Measurements from ENCODE around the gene SPDYE5.
A peak's percentile ranks its signal among the peaks of the same experiment; 100 is the strongest.

Gene SPDYE5

DNA sequence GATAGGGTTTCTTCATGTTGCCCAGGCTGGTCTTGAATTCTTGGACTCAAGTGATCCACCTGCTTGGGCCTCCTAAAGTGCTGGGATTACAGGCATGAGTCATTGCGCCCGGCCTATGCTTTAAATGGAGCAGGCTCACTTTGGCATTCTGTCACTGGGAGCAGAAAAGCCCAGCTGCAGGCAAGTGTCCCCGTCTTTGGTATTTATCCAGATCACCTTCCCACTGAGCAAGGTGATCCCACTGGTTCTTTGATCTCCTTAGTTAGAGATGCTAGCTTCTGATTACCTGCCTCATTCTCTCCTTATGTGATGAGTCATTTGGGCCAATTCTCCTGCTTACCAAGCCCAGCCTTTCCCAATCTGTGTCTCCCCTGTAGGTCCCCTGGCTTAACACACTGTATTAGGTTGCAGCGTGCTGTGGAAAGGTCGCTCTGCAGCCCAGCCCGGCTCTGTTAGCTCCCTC lies 39.3 kb downstream of the SPDYE5 start:
- peak; percentile 40 for DNase-seq
- no peak overlapping the region for H2BK5ac ChIP-seq (ENCODE audit: low read depth, low read length, poor library complexity, severe bottlenecking)

GRCh38 chr7:75532639-75533038 lies 40.5 kb downstream of the SPDYE5 start:
- Histone ChIP-seq H2BK15ac (ENCODE audit: low read depth, poor library complexity, severe bottlenecking) (no peak overlapping the region), H2AK5ac (ENCODE audit: low read length, severe bottlenecking) (no peak overlapping the region), H3K23ac (ENCODE audit: low read length in 2 of 2) (no peak overlapping the region), H3K9me3 (ENCODE audit: control insufficient read depth, low read length) (no peaks in the 10 kb centered on the region), H3K18ac (ENCODE audit: low read depth in 1 of 2, low read length in 2 of 2) (no peak overlapping the region), H3K79me1 (replicated peaks; ENCODE audit: low read length, poor library complexity, severe bottlenecking) (no peaks in the 10 kb centered on the region), H3K27me3 (ENCODE audit: control insufficient read depth in 1 of 2, insufficient read depth in 1 of 2, low read length in 2 of 2) (no peaks in the 10 kb centered on the region), H3K4me2 (ENCODE audit: low read length, poor library complexity, severe bottlenecking) (no peak overlapping the region), H3K4ac (ENCODE audit: low read depth in 1 of 2, low read length in 2 of 2) (no peak overlapping the region), H4K8ac (ENCODE audit: low read length) (no peak overlapping the region), H3K4me1 (ENCODE audit: control insufficient read depth, insufficient read depth, low read depth, low read length) (peaks cover 10% of the 10 kb centered on the region), H2AFZ (ENCODE audit: low read depth, low read length) (no peak overlapping the region), H3K14ac (ENCODE audit: low read length in 2 of 2) (no peak overlapping the region), H3K36me3 (ENCODE audit: control insufficient read depth in 1 of 2, insufficient read depth in 2 of 2, low read depth in 1 of 2, low read length in 2 of 2) (peaks cover 12 to 21% of the 10 kb centered on the region in 2 experiments), H3K27ac (ENCODE audit: low read length, poor library complexity, severe bottlenecking) (no peak overlapping the region), H3K4me3 (ENCODE audit: insufficient read depth in 1 of 2, low read depth in 1 of 2, low read length in 2 of 2) (no peak overlapping the region), H4K91ac (ENCODE audit: low read length) (no peak overlapping the region), H2BK120ac (ENCODE audit: low read depth, low read length) (no peak overlapping the region), H2BK12ac (ENCODE audit: low read length in 2 of 2) (no peak overlapping the region), H2BK5ac (ENCODE audit: low read depth, low read length, poor library complexity, severe bottlenecking) (no peak overlapping the region), H3K9ac (ENCODE audit: low read length) (no peak overlapping the region)
- over 99% methylated on average over 4 of the region's 4 CpGs for WGBS
- no peak for DNase-seq

More for the DNA sequence above, 39.3 kb downstream of the SPDYE5 start:
- H3K9ac ChIP-seq (ENCODE audit: low read length): no peak overlapping the region
- no peaks in the 10 kb centered on the region for H3K79me1 ChIP-seq (replicated peaks; ENCODE audit: low read length, poor library complexity, severe bottlenecking)
- no peak overlapping the region for H2BK12ac ChIP-seq (ENCODE audit: low read length in 2 of 2)
- H3K18ac ChIP-seq (ENCODE audit: low read depth in 1 of 2, low read length in 2 of 2): no peak overlapping the region
- H2AK5ac ChIP-seq (ENCODE audit: low read length, severe bottlenecking): no peak overlapping the region
- no peak overlapping the region for H3K23ac ChIP-seq (ENCODE audit: low read length in 2 of 2)
- H3K4me1 ChIP-seq (ENCODE audit: control insufficient read depth, insufficient read depth, low read depth, low read length): peaks cover 13% of the 10 kb centered on the region
- H3K27ac ChIP-seq (ENCODE audit: low read length, poor library complexity, severe bottlenecking): no peak overlapping the region
- WGBS: 47% methylated on average over 6 of the region's 6 CpGs
- H3K14ac ChIP-seq (ENCODE audit: low read length in 2 of 2): no peak overlapping the region
- H3K4me2 ChIP-seq (ENCODE audit: low read length, poor library complexity, severe bottlenecking): no peak overlapping the region
- H2AFZ ChIP-seq (ENCODE audit: low read depth, low read length): no peak overlapping the region
- H4K8ac ChIP-seq (ENCODE audit: low read length): no peak overlapping the region
- H3K36me3 ChIP-seq (ENCODE audit: control insufficient read depth in 1 of 2, insufficient read depth in 2 of 2, low read depth in 1 of 2, low read length in 2 of 2): peaks cover under 1 to 9% of the 10 kb centered on the region in 2 experiments
- H2BK15ac ChIP-seq (ENCODE audit: low read depth, poor library complexity, severe bottlenecking): no peak overlapping the region
- H3K4ac ChIP-seq (ENCODE audit: low read depth in 1 of 2, low read length in 2 of 2): no peak overlapping the region
- H2BK120ac ChIP-seq (ENCODE audit: low read depth, low read length): no peak overlapping the region
- no peak overlapping the region for H4K91ac ChIP-seq (ENCODE audit: low read length)
- no peaks in the 10 kb centered on the region for H3K27me3 ChIP-seq (ENCODE audit: control insufficient read depth in 1 of 2, insufficient read depth in 1 of 2, low read length in 2 of 2)
- no peaks in the 10 kb centered on the region for H3K9me3 ChIP-seq (ENCODE audit: control insufficient read depth, low read length)
- no peak overlapping the region for H3K4me3 ChIP-seq (ENCODE audit: insufficient read depth in 1 of 2, low read depth in 1 of 2, low read length in 2 of 2)

- Histone ChIP-seq H2BK120ac (ENCODE audit: low read depth, low read length) (no peak overlapping the region), H2AFZ (ENCODE audit: low read depth, low read length) (no peak overlapping the region), H2BK12ac (ENCODE audit: low read length in 2 of 2) (no peak overlapping the region), H2BK5ac (ENCODE audit: low read depth, low read length, poor library complexity, severe bottlenecking) (no peak overlapping the region), H4K91ac (ENCODE audit: low read length) (no peak overlapping the region), H3K4me3 (ENCODE audit: insufficient read depth in 1 of 2, low read depth in 1 of 2, low read length in 2 of 2) (no peak overlapping the region), H3K9ac (ENCODE audit: low read length) (no peak overlapping the region), H3K36me3 (ENCODE audit: control insufficient read depth in 1 of 2, insufficient read depth in 2 of 2, low read depth in 1 of 2, low read length in 2 of 2) (peaks cover 19 to 28% of the 10 kb centered on the region in 2 experiments), H3K18ac (ENCODE audit: low read depth in 1 of 2, low read length in 2 of 2) (peak overlapping the region in 1 of 2 experiments; percentile 76), H4K8ac (ENCODE audit: low read length) (no peak overlapping the region), H3K4me2 (ENCODE audit: low read length, poor library complexity, severe bottlenecking) (no peak overlapping the region), H2BK15ac (ENCODE audit: low read depth, poor library complexity, severe bottlenecking) (no peak overlapping the region), H3K9me3 (ENCODE audit: control insufficient read depth, low read length) (no peaks in the 10 kb centered on the region), H2AK5ac (ENCODE audit: low read length, severe bottlenecking) (no peak overlapping the region), H3K79me1 (replicated peaks; ENCODE audit: low read length, poor library complexity, severe bottlenecking) (no peaks in the 10 kb centered on the region), H3K4ac (ENCODE audit: low read depth in 1 of 2, low read length in 2 of 2) (no peak overlapping the region), H3K27me3 (ENCODE audit: control insufficient read depth in 1 of 2, insufficient read depth in 1 of 2, low read length in 2 of 2) (no peaks in the 10 kb centered on the region), H3K4me1 (ENCODE audit: control insufficient read depth, insufficient read depth, low read depth, low read length) (peaks cover 10% of the 10 kb centered on the region), H3K14ac (ENCODE audit: low read length in 2 of 2) (no peak overlapping the region), H3K23ac (ENCODE audit: low read length in 2 of 2) (no peak overlapping the region), H3K27ac (ENCODE audit: low read length, poor library complexity, severe bottlenecking) (no peak overlapping the region)
- no peak for DNase-seq
- 95% methylated on average over 6 of the region's 6 CpGs for WGBS
These were observed 41.8 kb downstream of the SPDYE5 start for GRCh38 chr7:75533926-75534325.

GRCh38 chr7:75534727-75535307 lies 42.7 kb downstream of the SPDYE5 start:
- H3K4ac ChIP-seq (ENCODE audit: low read depth in 1 of 2, low read length in 2 of 2): no peak overlapping the region
- no peak overlapping the region for H2BK15ac ChIP-seq (ENCODE audit: low read depth, poor library complexity, severe bottlenecking)
- H3K79me1 ChIP-seq (replicated peaks; ENCODE audit: low read length, poor library complexity, severe bottlenecking): no peaks in the 10 kb centered on the region
- no peak overlapping the region for H2BK12ac ChIP-seq (ENCODE audit: low read length in 2 of 2)
- H3K14ac ChIP-seq (ENCODE audit: low read length in 2 of 2): no peak overlapping the region
- peaks cover 19 to 33% of the 10 kb centered on the region in 2 experiments for H3K36me3 ChIP-seq (ENCODE audit: control insufficient read depth in 1 of 2, insufficient read depth in 2 of 2, low read depth in 1 of 2, low read length in 2 of 2)
- no peak overlapping the region for H2BK5ac ChIP-seq (ENCODE audit: low read depth, low read length, poor library complexity, severe bottlenecking)
- H3K27ac ChIP-seq (ENCODE audit: low read length, poor library complexity, severe bottlenecking): peak overlapping the region; percentile 37
- H3K9ac ChIP-seq (ENCODE audit: low read length): no peak overlapping the region
- DNase-seq: peak; percentile 89
- H4K91ac ChIP-seq (ENCODE audit: low read length): no peak overlapping the region
- no peaks in the 10 kb centered on the region for H3K27me3 ChIP-seq (ENCODE audit: control insufficient read depth in 1 of 2, insufficient read depth in 1 of 2, low read length in 2 of 2)
- H2AK5ac ChIP-seq (ENCODE audit: low read length, severe bottlenecking): no peak overlapping the region
- no peak overlapping the region for H2BK120ac ChIP-seq (ENCODE audit: low read depth, low read length)
- 0% methylated on average over 8 of the region's 8 CpGs for WGBS
- no peak overlapping the region for H2AFZ ChIP-seq (ENCODE audit: low read depth, low read length)
- H3K18ac ChIP-seq (ENCODE audit: low read depth in 1 of 2, low read length in 2 of 2): no peak overlapping the region
- no peak overlapping the region for H3K23ac ChIP-seq (ENCODE audit: low read length in 2 of 2)
- no peaks in the 10 kb centered on the region for H3K9me3 ChIP-seq (ENCODE audit: control insufficient read depth, low read length)
- no peak overlapping the region for H4K8ac ChIP-seq (ENCODE audit: low read length)
- no peak overlapping the region for H3K4me2 ChIP-seq (ENCODE audit: low read length, poor library complexity, severe bottlenecking)
- peaks cover 10% of the 10 kb centered on the region for H3K4me1 ChIP-seq (ENCODE audit: control insufficient read depth, insufficient read depth, low read depth, low read length)
- no peak overlapping the region for H3K4me3 ChIP-seq (ENCODE audit: insufficient read depth in 1 of 2, low read depth in 1 of 2, low read length in 2 of 2)
